ENCODE results near the gene TNS3.

TNS3 gene

DNA sequence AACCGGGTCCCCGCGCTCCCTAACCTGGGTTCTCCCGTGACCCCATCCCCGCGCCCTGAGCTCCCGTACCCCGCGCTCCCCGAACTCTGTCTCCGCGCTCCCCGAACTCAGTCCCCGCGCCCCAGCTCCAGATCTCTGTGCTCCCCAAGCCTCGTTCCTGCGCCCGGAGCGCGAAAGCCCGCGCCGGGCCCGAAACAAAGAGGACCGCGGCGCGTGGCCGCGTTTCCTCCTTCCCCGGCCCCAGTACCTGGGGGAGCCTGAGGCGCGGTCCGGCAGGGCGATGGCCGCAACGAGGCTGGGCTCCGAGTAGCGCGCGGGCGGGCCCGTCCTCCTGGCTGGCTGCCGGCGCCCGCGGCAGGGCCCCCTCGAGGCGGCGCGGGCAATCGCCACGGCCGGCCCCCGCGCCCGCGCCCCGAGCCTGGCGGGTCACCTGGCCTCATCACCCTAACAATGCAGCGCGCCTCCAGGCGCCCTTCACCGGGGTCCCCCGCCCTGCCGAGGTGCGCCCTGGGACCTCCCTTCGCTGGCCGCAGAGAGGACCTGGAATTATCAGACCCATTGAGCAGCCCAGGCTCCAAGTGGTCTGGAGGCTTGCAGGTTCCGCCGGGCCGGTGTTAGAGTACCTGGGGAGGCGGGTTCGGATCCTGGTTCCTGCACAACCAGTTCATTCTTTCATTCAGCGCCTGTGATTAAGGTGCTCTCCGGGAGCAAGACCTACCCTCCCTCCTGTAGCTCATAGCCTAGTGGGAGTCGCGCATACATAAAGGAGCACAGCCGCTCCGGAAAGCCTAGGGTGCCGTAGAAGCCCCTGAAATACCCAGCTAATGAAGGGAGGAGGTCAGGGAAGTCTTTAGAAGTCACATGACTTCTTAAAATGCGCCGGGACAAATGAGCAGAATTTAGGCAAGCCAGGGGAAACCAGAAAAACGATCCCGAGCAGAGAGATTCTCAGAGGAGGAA, at the start of gene TNS3:
TNS3 (minus strand) TSS at position 308 of the 960 bp plus-strand sequence. CDS start 142,475 bp downstream, outside the sequence.
- Mint-ChIP-seq H3K27me3 (peaks cover 17% of the 10 kb centered on the region), H3K9me3 (no peaks in the 10 kb centered on the region), H3K4me3 (no peak within 1 kb of the TSS), H3K27ac (no peak within 1 kb of the TSS), H3K36me3 (no peaks in the 10 kb centered on the region), H3K4me1 (no peaks in the 10 kb centered on the region)

DNA sequence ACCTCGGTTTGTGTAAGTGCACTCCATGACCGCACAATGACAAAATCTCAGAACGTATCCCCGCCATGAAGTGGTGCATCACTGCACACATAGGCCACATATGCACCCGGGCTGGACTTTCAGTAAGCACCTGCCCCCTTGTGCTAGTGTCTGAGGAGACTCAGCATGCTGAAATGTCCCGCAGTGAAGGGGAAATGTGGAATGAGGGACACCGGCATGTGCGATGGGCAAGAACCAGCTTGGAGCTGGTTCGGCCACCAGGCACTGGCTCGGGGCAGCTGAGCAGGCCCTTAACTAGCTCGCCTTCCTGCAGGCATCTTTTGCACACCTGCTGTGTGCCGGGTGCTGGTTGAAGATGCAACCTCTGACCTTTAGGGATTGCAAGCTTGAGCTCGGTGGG, 49.8 kb upstream of the TNS3 start:
- H3K36me3 Mint-ChIP-seq, result no peaks in the 10 kb centered on the region
- no peak overlapping the region for H3K27ac Mint-ChIP-seq
- no peaks in the 10 kb centered on the region for H3K27me3 Mint-ChIP-seq
- no peak overlapping the region for H3K4me3 Mint-ChIP-seq
- H3K4me1 Mint-ChIP-seq, result no peaks in the 10 kb centered on the region
- H3K9me3 Mint-ChIP-seq, result no peaks in the 10 kb centered on the region

DNA sequence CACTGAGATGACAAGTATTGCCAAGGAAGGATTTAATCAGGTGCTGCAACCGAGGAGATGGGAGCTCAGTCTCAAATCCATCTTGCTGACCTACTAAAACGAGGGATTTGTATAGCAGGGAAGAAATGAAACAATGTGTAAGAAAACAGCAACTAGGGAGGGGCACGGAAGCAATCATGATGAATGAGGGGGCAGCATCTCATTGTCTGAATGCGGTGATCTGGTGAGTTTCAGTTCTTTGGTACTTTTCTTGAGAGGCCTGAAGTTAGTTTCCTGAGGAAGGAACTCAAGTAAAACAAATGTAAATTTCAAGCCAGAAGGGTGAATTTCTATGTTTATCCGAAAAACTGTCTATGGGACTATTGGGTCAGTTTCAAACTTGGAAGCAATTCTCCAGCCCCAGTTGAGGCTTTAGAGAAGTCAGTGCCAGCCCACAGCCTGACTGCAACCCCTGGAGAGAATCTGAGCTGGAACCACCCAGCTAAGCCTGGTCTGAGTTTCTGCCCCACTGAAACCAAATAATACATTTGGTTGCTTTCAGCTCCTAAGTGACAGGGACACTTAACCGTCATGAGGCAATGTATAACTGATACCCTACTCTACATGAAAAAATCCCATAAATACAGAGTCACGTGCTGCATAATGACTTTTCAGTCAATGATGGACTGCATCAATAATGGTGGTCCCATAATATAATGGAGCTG, 45.8 kb upstream of the TNS3 start:
- no peaks in the 10 kb centered on the region for H3K36me3 Mint-ChIP-seq
- no peaks in the 10 kb centered on the region for H3K4me1 Mint-ChIP-seq
- no peak overlapping the region for H3K27ac Mint-ChIP-seq
- H3K9me3 Mint-ChIP-seq, result no peaks in the 10 kb centered on the region
- no peak overlapping the region for H3K4me3 Mint-ChIP-seq
- H3K27me3 Mint-ChIP-seq, result no peaks in the 10 kb centered on the region

DNA sequence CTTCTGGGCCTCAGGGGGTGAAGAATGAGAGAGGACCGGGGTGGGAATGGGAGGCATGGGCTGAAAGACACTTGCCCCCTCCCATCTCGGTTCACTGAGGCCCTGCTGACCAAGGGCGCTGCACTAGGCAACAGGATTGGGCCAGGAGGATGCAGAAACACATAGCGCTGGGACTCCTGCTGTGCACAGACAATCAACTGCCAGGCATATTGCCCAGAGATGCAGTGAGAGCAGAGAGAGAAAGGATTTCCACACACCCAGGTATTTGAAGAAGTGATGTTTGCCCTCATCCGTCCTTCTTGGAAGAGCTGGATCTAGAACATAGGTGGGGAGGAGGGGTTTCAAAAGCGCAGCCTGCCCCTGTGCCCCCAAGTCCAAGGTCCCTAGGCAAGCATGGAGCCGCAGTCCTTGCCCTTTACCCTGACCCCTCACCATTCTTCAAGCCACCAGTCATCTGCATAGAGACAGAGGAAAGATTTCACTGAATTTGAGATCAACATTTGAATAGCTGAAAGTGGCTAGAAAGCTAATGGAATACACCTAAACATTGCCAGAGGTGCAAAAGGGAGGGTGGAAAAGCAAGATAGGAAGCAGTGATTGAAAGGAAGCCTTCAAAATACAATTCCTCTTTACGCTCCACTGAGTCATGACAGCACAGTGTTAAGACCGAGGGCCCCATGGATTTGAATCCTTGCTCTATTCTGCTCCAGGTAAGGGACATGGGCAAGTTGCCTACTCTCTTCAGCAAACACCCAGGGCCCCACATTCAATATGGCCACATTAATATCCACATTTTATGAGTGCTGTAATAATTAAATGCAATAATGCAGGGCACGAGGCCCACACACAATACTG, 44.2 kb upstream of the TNS3 start:
- no peaks in the 10 kb centered on the region for H3K27me3 Mint-ChIP-seq
- no peaks in the 10 kb centered on the region for H3K9me3 Mint-ChIP-seq
- no peaks in the 10 kb centered on the region for H3K4me1 Mint-ChIP-seq
- no peak overlapping the region for H3K27ac Mint-ChIP-seq
- H3K36me3 Mint-ChIP-seq, result no peaks in the 10 kb centered on the region
- no peak overlapping the region for H3K4me3 Mint-ChIP-seq

DNA sequence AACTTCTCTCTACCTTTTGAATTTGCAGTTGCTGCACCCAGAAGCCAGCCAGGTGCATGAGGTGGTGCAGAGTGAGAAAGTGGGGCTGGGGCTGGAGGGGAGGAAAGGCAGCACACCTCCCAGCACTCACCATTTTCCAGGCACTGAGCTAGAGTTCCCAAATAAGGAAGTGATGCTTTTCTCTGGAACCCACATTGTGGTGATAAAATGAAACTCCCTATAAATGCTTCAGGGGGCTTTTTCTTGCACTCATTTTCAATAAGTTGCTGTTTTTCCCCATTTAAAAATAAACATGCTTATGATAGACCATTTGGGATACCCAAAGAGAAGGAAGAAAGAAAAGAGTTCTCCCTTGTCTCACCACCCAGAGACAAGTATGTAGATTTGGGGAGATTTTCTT, 42.8 kb upstream of the TNS3 start:
- Mint-ChIP-seq H3K27ac (no peak overlapping the region), H3K36me3 (no peaks in the 10 kb centered on the region), H3K4me1 (no peaks in the 10 kb centered on the region), H3K27me3 (no peaks in the 10 kb centered on the region), H3K4me3 (no peak overlapping the region), H3K9me3 (no peaks in the 10 kb centered on the region)

DNA sequence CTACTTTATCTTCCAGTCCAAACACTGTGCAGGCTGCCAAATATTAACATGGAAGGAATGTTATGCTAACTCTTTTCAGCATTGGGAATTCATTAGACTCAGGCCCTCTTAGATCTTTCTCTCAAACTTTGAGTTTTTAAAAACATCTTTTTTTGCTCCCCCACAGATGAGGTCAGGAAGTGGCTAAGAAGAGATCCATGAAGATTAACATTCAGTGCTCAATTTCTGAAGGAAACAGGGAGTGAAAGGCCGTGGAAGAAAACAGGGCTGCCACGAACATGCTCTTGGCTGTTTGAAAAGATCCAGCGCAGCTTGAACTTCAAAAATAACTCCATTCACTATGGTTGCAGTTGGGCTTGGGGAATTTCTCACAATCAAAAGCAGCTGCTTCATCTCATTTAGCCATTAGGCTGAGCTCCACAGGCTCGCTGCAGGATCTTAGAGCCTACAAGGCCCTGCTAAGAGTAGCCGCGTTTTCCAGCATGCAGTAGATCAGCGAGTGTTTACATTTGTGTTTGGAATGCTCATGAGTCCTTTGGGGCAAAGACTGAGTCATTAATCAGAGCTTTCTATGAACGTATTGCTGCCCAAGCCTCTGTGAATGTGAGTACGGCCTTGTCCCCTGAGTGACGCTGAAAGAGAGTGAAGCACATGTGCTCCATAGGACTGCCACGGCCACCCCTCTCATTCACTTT, 41.2 kb upstream of the TNS3 start:
- no peak overlapping the region for H3K4me3 Mint-ChIP-seq
- no peak overlapping the region for H3K27ac Mint-ChIP-seq
- H3K4me1 Mint-ChIP-seq, result no peaks in the 10 kb centered on the region
- H3K9me3 Mint-ChIP-seq, result no peaks in the 10 kb centered on the region
- H3K36me3 Mint-ChIP-seq, result no peaks in the 10 kb centered on the region
- H3K27me3 Mint-ChIP-seq, result no peaks in the 10 kb centered on the region

DNA sequence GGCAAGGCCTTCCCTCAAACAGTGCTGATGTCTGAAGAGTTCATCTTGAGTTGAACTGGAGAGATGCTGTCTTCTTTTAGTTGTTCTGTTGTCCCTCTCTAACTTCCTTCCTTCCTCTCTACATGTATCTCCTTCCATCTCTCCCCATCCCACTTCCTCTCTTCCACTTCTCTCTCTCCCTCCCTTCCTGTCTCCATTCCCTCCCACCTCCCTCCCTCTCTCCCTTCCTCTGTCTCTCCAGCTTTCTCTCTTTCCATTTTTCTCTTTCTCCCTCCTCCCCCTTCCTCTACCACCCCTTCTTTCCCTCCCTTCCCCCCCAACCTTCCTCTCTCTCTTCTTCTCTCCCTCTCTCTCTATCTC, 40.7 kb upstream of the TNS3 start:
- H3K4me1 Mint-ChIP-seq, result no peaks in the 10 kb centered on the region
- H3K9me3 Mint-ChIP-seq, result no peaks in the 10 kb centered on the region
- no peaks in the 10 kb centered on the region for H3K27me3 Mint-ChIP-seq
- no peak overlapping the region for H3K27ac Mint-ChIP-seq
- no peaks in the 10 kb centered on the region for H3K36me3 Mint-ChIP-seq
- no peak overlapping the region for H3K4me3 Mint-ChIP-seq

DNA sequence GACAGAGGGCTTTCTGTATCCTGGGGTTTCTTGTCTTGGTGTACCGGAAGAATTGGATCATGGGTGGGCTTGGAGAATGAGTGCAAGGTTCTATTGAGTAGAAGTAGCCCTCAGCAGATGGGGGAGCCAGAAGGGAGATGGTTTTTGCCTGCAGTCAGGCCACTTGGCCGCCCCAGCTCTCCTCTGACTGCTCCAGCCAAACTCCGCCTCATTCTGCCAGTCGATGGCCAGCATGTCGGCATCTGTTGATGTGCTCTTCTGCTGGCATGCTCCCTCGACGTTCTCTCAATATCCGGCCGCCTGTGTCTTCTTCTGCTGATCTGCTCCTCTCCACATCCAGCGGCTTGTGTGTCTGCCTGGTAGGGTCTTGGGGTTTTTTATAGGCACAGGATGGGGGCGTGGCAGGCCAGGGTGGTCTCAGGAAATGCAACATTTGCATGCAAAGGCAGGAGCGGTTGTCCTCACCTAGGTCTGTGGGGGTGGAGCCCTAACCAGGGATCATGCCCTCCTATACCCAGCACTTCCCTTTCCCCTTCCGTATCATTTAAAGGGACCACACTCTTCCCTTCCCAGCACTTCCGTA, 40.2 kb upstream of the TNS3 start:
- Mint-ChIP-seq H3K36me3 (no peaks in the 10 kb centered on the region), H3K9me3 (no peaks in the 10 kb centered on the region), H3K4me3 (no peak overlapping the region), H3K4me1 (no peaks in the 10 kb centered on the region), H3K27me3 (no peaks in the 10 kb centered on the region), H3K27ac (no peak overlapping the region)

DNA sequence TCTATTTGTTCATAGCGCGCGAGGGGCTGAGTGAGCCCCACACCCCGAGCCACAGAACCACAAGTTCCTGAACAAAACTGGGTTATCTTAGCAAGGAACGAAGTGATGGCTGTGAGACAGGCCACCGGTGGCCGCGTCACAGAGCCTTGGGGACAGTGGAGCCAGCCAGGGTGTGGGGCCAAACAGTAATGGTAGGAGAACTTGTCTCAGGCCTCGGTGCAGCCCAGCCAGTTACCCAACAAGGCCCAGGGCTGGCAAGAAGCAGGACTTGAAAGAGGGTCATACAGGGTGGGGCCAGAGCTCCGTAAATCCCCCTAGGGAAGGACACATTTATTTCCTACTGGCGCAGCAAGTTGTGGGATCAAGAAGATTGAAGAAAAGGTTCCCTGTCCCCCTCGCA, 39.4 kb upstream of the TNS3 start:
- no peaks in the 10 kb centered on the region for H3K9me3 Mint-ChIP-seq
- H3K4me3 Mint-ChIP-seq, result no peak overlapping the region
- no peaks in the 10 kb centered on the region for H3K27me3 Mint-ChIP-seq
- H3K36me3 Mint-ChIP-seq, result no peaks in the 10 kb centered on the region
- no peak overlapping the region for H3K27ac Mint-ChIP-seq
- H3K4me1 Mint-ChIP-seq, result no peaks in the 10 kb centered on the region

DNA sequence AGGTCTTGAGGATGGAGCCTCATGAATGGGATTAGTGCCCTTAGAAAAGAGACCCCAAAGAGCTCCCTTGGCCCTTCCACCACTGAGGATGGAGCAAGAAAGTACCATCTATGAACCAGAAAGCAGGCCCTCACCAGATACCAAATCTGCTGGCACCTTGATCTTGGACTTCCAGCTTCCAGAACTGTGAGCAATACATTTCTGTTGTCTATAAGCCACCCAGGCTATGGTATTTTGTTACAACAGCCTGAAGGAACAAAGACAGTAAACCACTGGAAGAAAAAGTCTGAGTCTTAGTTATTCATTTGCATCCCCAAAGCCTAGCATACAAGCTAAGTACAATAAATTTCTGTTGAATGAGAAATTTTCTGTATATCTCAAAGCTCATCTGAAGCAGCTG, 37.9 kb upstream of the TNS3 start:
- Mint-ChIP-seq H3K27me3 (no peaks in the 10 kb centered on the region), H3K36me3 (no peaks in the 10 kb centered on the region), H3K27ac (no peak overlapping the region), H3K4me3 (no peak overlapping the region), H3K4me1 (no peaks in the 10 kb centered on the region), H3K9me3 (no peaks in the 10 kb centered on the region)

DNA sequence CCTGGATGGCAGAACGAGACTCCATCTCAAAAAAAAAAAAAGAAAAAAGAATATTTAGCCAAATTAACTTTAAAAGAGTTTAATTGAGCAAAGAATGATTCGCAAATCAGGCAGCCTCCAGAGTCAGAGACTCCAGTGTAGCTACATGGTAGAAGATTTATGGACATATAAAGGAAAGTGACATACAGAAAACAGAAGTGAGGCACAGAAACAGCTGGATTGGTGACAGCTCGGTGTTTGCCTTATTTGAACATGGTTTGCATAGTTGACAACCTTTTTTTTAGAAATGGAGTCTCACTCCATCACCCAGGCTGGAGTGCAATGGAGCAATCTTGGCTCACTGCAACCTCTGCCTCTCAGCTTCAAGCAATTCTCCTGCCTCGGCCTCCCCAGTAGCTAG, 35.2 kb upstream of the TNS3 start:
- Mint-ChIP-seq H3K4me1 (no peaks in the 10 kb centered on the region), H3K9me3 (no peaks in the 10 kb centered on the region), H3K27me3 (no peaks in the 10 kb centered on the region), H3K27ac (no peak overlapping the region), H3K4me3 (no peak overlapping the region), H3K36me3 (no peaks in the 10 kb centered on the region)

DNA sequence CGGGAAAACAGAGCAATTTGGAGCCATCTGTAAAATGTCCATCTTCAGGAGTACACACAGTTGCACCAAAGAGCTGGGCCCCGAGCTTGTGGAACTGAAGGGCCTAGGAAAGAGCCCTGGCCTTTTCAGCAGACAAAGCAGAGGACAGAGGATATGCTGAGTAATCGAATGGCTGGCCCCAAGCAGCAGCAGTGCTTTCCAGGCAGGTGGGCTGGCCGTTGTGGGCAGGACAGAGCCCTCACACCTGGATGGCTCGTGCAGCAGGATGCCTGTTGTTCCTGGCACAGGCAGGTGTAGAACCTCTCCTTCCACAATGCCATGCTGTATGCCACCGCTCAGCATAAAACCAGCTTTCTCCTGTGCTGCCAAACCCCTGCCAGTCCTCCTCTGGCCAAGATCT, 32.5 kb upstream of the TNS3 start:
- H3K9me3 Mint-ChIP-seq, result no peaks in the 10 kb centered on the region
- no peak overlapping the region for H3K27ac Mint-ChIP-seq
- no peak overlapping the region for H3K4me3 Mint-ChIP-seq

DNA sequence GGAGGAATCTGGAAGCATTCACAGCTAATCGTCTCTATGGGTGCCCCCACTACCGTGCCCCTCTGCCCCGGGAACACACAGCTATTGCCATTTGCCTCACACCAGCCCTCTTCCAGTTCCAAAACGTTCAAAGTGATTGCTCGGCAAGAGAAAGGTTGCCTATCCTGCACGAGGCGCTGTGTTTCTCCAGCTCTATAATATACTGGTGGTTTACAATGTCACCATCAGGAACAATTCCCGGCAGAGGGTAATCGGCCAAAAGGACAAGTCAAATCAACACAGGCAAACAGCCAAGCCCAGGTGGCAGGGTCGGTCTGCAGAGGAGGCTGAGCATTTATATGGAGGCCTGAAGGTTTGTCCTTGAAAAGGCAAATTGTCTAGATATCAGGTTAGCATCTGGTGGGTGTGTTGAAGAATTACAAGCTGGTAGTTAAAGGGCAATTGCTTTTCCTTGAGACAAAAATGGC, 29.2 kb upstream of the TNS3 start:
- no peak overlapping the region for H3K27ac Mint-ChIP-seq

More for the DNA sequence above, 32.5 kb upstream of the TNS3 start:
- H3K27me3 Mint-ChIP-seq, result no peaks in the 10 kb centered on the region
- H3K4me1 Mint-ChIP-seq, result no peaks in the 10 kb centered on the region
- H3K36me3 Mint-ChIP-seq, result no peaks in the 10 kb centered on the region

DNA sequence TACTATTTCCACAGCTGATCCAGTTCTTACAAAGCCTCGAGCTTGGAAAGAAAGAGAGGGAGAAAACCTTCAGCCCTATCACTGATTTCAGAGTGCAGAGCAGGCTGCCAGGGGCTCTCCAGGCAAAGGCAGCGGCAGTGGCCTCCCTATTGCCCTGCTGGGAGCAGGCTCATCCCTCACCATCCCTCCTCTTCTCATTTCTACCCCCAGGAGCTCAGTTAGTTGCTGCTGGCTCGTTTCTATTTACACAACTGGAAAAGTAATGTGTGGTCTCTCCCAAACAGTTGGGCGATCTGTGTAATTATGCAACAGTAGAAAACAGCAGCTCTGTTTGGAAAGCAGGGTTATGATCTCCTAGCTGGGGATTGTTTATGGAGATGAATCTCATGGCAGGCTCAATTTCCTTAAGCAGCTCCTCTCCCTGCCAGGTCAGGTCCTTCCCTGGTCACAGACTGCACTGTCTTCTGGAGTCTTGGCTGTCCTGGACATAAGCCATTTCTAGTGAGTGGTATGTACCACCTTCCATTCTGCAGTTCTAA, 28.7 kb upstream of the TNS3 start:
- no peaks in the 10 kb centered on the region for H3K4me1 Mint-ChIP-seq
- H3K27me3 Mint-ChIP-seq, result no peaks in the 10 kb centered on the region
- H3K9me3 Mint-ChIP-seq, result no peaks in the 10 kb centered on the region
- no peaks in the 10 kb centered on the region for H3K36me3 Mint-ChIP-seq
- no peak overlapping the region for H3K4me3 Mint-ChIP-seq
- no peak overlapping the region for H3K27ac Mint-ChIP-seq

More for the DNA sequence above, 29.2 kb upstream of the TNS3 start:
- H3K27me3 Mint-ChIP-seq, result no peaks in the 10 kb centered on the region
- H3K36me3 Mint-ChIP-seq, result no peaks in the 10 kb centered on the region
- H3K9me3 Mint-ChIP-seq, result no peaks in the 10 kb centered on the region
- H3K4me1 Mint-ChIP-seq, result no peaks in the 10 kb centered on the region
- no peak overlapping the region for H3K4me3 Mint-ChIP-seq

All from activated naive CD4-positive, alpha-beta T cell treated with anti-CD3 and anti-CD28 coated beads, Interleukin-2, amount 50 U/mL, for 24 hours (primary cell).